HepG2 (cell line): ENCODE results near the gene CARS1. TPM values are rescaled to one million over a fixed set of nuclear protein-coding genes. Genes with fewer than 3 reads are reported as not detected.
A peak's percentile ranks its signal among the peaks of the same experiment; 100 is the strongest.

Source experiments
- AKAP8 ChIP-seq: sonication (generic); formaldehyde crosslinking; IDR thresholded peaks from 2 replicates; pipeline ENCODE4 v1.5.1; 2020; ENCODE audit warnings: mild to moderate bottlenecking, missing genetic modification reagents
- ELF1 ChIP-seq: sonication (generic); formaldehyde crosslinking; IDR thresholded peaks from 2 replicates; pipeline ENCODE4 v1.4.0; 2020; ENCODE audit warnings: missing genetic modification reagents
- JUND ChIP-seq: sonication (generic); formaldehyde crosslinking; IDR thresholded peaks from 2 replicates; pipeline ENCODE4 v1.8.0; 2022; ENCODE audit warnings: mild to moderate bottlenecking, missing genetic modification reagents
- MEF2D ChIP-seq: sonication (generic); formaldehyde crosslinking; IDR thresholded peaks from 2 replicates; pipeline ENCODE4 v1.5.1; 2020; ENCODE audit warnings: mild to moderate bottlenecking, missing genetic modification reagents
- MIER2 ChIP-seq: IDR thresholded peaks from 2 replicates; pipeline ENCODE4 v1.6.1; 2016; ENCODE audit warnings: missing biosample characterization, missing genetic modification reagents
- PTBP1 ChIP-seq: fragments of 200-400 bp; formaldehyde crosslinking; IDR thresholded peaks from 2 replicates; pipeline ENCODE4 v1.6.1; 2018; ENCODE audit warnings: low read length, low read depth; ENCODE audit not compliant: poor library complexity, severe bottlenecking
- SETDB1 ChIP-seq: sonication (generic); formaldehyde crosslinking; IDR thresholded peaks from 2 replicates; pipeline ENCODE4 v1.5.1; 2020; ENCODE audit warnings: missing genetic modification reagents, mild to moderate bottlenecking, borderline replicate concordance
- ZC3H13 ChIP-seq: sonication (generic); formaldehyde crosslinking; IDR thresholded peaks from 2 replicates; pipeline ENCODE4 v1.8.1; 2023; ENCODE audit warnings: mild to moderate bottlenecking, missing genetic modification reagents, moderate library complexity
- ZFP82 ChIP-seq: sonication (generic); formaldehyde crosslinking; IDR thresholded peaks from 2 replicates; pipeline ENCODE4 v1.5.1; 2020; ENCODE audit warnings: mild to moderate bottlenecking, missing genetic modification reagents, borderline replicate concordance
- ZKSCAN5 ChIP-seq: sonication (generic); formaldehyde crosslinking; IDR thresholded peaks from 2 replicates; pipeline ENCODE4 v1.5.1; 2020; ENCODE audit warnings: mild to moderate bottlenecking, missing genetic modification reagents
- ZNF235 ChIP-seq: sonication (generic); formaldehyde crosslinking; IDR thresholded peaks from 2 replicates; pipeline ENCODE4 v1.8.1; 2023; ENCODE audit warnings: mild to moderate bottlenecking, missing genetic modification reagents, borderline replicate concordance
- ZNF326 ChIP-seq: sonication (generic); formaldehyde crosslinking; IDR thresholded peaks from 2 replicates; pipeline ENCODE4 v1.4.0; 2020; ENCODE audit warnings: missing genetic modification reagents, borderline replicate concordance
- ZNF431 ChIP-seq: sonication (generic); formaldehyde crosslinking; IDR thresholded peaks from 2 replicates; pipeline ENCODE4 v1.9.0; 2022; ENCODE audit warnings: missing genetic modification reagents, low read depth, mild to moderate bottlenecking, borderline replicate concordance
- ZNF468 ChIP-seq: sonication (generic); formaldehyde crosslinking; IDR thresholded peaks from 2 replicates; pipeline ENCODE4 v1.8.0; 2022; ENCODE audit warnings: mild to moderate bottlenecking, moderate library complexity, missing genetic modification reagents
- ZSCAN12 ChIP-seq: sonication (generic); formaldehyde crosslinking; IDR thresholded peaks from 2 replicates; pipeline ENCODE4 v1.9.0; 2021; ENCODE audit warnings: mild to moderate bottlenecking, missing genetic modification reagents
- polyA plus RNA-seq, 8 experiments: library from polyadenylated mRNA; depleted of rRNA in 3 of 8; stranded (reverse) in 7 of 8; unstranded in 1 of 8; fragments of >200 nt; fragmentation: Illumina TruSeq in 4 of 8; extraction: Trizol in 4 of 8; gene quantifications; 2 replicates each; pipeline versions ENCODE4 v1.2.1 to v1.2.3, GENCODE V29; 2011 to 2016; ENCODE audit warnings: low read depth in 4 of 8, missing spikeins in 1 of 8, mixed read lengths in 1 of 8; ENCODE audit not compliant: insufficient read depth in 1 of 8
- total RNA-seq, 5 experiments: library from RNA; depleted of rRNA; stranded (reverse); fragments of >200 nt; fragmentation: Illumina TruSeq; extraction: Trizol; gene quantifications; 2 replicates each; pipeline ENCODE4 v1.2.3, GENCODE V29; 2016; ENCODE audit warnings: low read depth in 1 of 5
- TF ChIP-seq, protein P1 (sequence below): sonication (generic); formaldehyde crosslinking; IDR thresholded peaks from 2 replicates; pipeline ENCODE4 v1.4.0; 2020; ENCODE audit warnings: missing genetic modification reagents
- TF ChIP-seq, protein P2 (sequence below): sonication (generic); formaldehyde crosslinking; IDR thresholded peaks from 2 replicates; pipeline ENCODE4 v1.5.1; 2020; ENCODE audit warnings: missing genetic modification reagents, mild to moderate bottlenecking, borderline replicate concordance
- TF ChIP-seq, protein P3 (sequence below): sonication (generic); formaldehyde crosslinking; IDR thresholded peaks from 2 replicates; pipeline ENCODE4 v1.5.1; 2020; ENCODE audit warnings: missing genetic modification reagents, mild to moderate bottlenecking, borderline replicate concordance
- TF ChIP-seq, protein P4 (sequence below): sonication (generic); formaldehyde crosslinking; IDR thresholded peaks from 2 replicates; pipeline ENCODE4 v1.4.0; 2020; ENCODE audit warnings: mild to moderate bottlenecking, low read depth, missing genetic modification reagents

Gene CARS1
- total and polyA plus RNA-seq, 2 of the 13 experiments (the other 11 are each of a cell fraction or from before 2014, with no cell fraction given) = 33.8 to 47.0 TPM

DNA sequence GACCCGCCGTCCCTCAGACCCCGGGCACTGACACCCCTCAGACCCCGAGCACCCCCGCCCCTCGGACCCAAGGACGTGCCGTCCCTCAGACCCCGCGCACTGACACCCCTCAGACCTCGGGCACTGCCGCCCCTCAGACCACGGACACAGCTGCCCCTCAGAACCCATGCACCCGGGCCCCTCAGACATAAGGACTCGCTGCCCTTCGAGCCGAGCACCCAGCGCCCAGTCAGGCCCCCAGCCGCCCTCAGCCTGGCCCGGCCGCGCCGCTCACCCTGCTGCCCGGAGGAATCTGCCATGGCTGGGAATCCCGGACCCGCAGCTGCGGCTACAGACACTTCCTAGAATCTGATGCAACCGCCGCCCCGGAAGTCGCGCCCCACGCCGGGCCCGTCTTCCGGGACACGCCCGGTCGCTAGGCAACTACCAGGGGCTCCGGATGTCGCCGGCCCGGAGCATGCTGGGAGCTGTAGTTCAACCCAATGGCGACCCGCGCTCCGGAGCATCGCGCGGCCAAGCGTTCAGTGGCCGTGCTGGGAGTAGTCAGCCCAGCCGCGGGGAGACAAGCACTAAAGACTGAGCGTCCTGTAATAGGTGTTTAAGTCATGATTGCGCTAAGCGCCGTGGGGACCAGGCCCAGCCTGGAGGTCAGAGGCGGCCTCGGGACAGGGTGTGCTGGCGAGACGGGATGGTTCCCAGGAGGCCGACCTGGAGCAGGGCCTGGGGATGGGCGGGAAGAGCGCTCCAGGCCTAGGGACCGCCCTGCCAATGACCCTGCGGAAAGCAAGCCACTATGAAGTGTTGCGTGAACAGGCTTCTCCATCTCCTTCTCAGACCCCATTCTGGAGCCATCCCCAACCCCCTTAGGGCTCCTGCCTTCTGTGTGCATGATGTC is at the start of gene CARS1 (continued):
- TF ChIP-seq, protein P1, sequence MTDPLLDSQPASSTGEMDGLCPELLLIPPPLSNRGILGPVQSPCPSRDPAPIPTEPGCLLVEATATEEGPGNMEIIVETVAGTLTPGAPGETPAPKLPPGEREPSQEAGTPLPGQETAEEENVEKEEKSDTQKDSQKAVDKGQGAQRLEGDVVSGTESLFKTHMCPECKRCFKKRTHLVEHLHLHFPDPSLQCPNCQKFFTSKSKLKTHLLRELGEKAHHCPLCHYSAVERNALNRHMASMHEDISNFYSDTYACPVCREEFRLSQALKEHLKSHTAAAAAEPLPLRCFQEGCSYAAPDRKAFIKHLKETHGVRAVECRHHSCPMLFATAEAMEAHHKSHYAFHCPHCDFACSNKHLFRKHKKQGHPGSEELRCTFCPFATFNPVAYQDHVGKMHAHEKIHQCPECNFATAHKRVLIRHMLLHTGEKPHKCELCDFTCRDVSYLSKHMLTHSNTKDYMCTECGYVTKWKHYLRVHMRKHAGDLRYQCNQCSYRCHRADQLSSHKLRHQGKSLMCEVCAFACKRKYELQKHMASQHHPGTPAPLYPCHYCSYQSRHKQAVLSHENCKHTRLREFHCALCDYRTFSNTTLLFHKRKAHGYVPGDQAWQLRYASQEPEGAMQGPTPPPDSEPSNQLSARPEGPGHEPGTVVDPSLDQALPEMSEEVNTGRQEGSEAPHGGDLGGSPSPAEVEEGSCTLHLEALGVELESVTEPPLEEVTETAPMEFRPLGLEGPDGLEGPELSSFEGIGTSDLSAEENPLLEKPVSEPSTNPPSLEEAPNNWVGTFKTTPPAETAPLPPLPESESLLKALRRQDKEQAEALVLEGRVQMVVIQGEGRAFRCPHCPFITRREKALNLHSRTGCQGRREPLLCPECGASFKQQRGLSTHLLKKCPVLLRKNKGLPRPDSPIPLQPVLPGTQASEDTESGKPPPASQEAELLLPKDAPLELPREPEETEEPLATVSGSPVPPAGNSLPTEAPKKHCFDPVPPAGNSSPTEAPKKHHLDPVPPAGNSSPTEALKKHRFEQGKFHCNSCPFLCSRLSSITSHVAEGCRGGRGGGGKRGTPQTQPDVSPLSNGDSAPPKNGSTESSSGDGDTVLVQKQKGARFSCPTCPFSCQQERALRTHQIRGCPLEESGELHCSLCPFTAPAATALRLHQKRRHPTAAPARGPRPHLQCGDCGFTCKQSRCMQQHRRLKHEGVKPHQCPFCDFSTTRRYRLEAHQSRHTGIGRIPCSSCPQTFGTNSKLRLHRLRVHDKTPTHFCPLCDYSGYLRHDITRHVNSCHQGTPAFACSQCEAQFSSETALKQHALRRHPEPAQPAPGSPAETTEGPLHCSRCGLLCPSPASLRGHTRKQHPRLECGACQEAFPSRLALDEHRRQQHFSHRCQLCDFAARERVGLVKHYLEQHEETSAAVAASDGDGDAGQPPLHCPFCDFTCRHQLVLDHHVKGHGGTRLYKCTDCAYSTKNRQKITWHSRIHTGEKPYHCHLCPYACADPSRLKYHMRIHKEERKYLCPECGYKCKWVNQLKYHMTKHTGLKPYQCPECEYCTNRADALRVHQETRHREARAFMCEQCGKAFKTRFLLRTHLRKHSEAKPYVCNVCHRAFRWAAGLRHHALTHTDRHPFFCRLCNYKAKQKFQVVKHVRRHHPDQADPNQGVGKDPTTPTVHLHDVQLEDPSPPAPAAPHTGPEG (CRISPR knock-in tag) = no peak
- peak; percentile 68; the same call in 1 of the 2 replicates for TF ChIP-seq ZNF235 (CRISPR knock-in tag)
- no peak for TF ChIP-seq ZSCAN12 (CRISPR knock-in tag)
- peak; percentile 70; the same call in 1 of the 2 replicates for TF ChIP-seq MEF2D (CRISPR knock-in tag)
- TF ChIP-seq ZNF468 = no peak
- peak; percentile 98 for TF ChIP-seq ELF1 (CRISPR knock-in tag)
- TF ChIP-seq JUND = no peak
- no peak for TF ChIP-seq MIER2 (CRISPR knock-in tag)
- peak; percentile 61; the same call in 1 of the 2 replicates for TF ChIP-seq AKAP8 (CRISPR knock-in tag)
- TF ChIP-seq, protein P2, sequence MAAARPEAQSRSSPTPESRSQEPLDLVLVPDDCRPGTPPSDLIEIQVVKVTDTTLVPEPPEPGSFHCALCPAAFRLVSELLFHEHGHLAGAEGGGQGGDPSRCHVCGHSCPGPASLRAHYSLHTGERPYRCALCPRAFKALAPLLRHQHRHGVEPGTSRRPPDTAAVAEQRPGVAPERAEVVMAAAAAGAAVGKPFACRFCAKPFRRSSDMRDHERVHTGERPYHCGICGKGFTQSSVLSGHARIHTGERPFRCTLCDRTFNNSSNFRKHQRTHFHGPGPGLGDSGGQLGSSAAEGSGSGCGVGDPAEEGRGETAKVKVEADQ (CRISPR knock-in tag) = no peak
- no peak for TF ChIP-seq PTBP1
- TF ChIP-seq ZC3H13 (CRISPR knock-in tag) = no peak
- TF ChIP-seq, protein P3, sequence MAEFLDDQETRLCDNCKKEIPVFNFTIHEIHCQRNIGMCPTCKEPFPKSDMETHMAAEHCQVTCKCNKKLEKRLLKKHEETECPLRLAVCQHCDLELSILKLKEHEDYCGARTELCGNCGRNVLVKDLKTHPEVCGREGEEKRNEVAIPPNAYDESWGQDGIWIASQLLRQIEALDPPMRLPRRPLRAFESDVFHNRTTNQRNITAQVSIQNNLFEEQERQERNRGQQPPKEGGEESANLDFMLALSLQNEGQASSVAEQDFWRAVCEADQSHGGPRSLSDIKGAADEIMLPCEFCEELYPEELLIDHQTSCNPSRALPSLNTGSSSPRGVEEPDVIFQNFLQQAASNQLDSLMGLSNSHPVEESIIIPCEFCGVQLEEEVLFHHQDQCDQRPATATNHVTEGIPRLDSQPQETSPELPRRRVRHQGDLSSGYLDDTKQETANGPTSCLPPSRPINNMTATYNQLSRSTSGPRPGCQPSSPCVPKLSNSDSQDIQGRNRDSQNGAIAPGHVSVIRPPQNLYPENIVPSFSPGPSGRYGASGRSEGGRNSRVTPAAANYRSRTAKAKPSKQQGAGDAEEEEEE (CRISPR knock-in tag) = no peak
- TF ChIP-seq ZNF326 = no peak
- TF ChIP-seq, protein P4, sequence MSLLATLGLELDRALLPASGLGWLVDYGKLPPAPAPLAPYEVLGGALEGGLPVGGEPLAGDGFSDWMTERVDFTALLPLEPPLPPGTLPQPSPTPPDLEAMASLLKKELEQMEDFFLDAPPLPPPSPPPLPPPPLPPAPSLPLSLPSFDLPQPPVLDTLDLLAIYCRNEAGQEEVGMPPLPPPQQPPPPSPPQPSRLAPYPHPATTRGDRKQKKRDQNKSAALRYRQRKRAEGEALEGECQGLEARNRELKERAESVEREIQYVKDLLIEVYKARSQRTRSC = 0 out of 2 replicates have a peak, but pooled peaks have one; percentile 66
- TF ChIP-seq ZNF431 (CRISPR knock-in tag) = no peak
- no peak for TF ChIP-seq ZFP82 (CRISPR knock-in tag)
- 0 out of 2 replicates have a peak, but pooled peaks have one; percentile 23 for TF ChIP-seq ZKSCAN5 (CRISPR knock-in tag)
- TF ChIP-seq SETDB1 (CRISPR knock-in tag) = no peak
